Stimulated activated CD4-positive, alpha-beta T cell treated with anti-CD3 and anti-CD28 coated beads, Interleukin-15, amount 100 ng/mL, for 24 hours (primary cell): ENCODE data around the gene IGFN1.
"Not testable (repeated sequence)": the region's sequence is repeated elsewhere in the genome, so short reads cannot be mapped to it uniquely, and the experiment has no call there.

Experiments used
- DNase-seq: peaks from one replicate; pipeline ENCODE4 v3.0.0-alpha.2; 2020

IGFN1 gene

GRCh38 chr1:201219481-201220387 is 29.1 kb downstream of the IGFN1 start:
- DNase-seq = no peak

GRCh38 chr1:201220388-201220715 is 29.7 kb downstream of the IGFN1 start:
- no peak for DNase-seq

- no peak for DNase-seq
Measured at GRCh38 chr1:201221201-201221846, 30.7 kb downstream of the IGFN1 start.

GRCh38 chr1:201222125-201222524 is 31.5 kb downstream of the IGFN1 start:
- DNase-seq = no peak

GRCh38 chr1:201223852-201224665 is 33.4 kb downstream of the IGFN1 start:
- DNase-seq = no peak

- DNase-seq = no peak
Measured at GRCh38 chr1:201224666-201225370, 34.2 kb downstream of the IGFN1 start.

GRCh38 chr1:201226178-201226514 is 35.5 kb downstream of the IGFN1 start:
- no peak for DNase-seq

- no peak for DNase-seq
Measured at GRCh38 chr1:201226859-201227488, 36.4 kb downstream of the IGFN1 start.

GRCh38 chr1:201228011-201228983 is 37.7 kb downstream of the IGFN1 start:
- no peak for DNase-seq

- DNase-seq = no peak
Measured at GRCh38 chr1:201229095-201229494, 38.5 kb downstream of the IGFN1 start.

- DNase-seq = no peak
Measured at GRCh38 chr1:201229771-201230635, 39.4 kb downstream of the IGFN1 start.

- no peak for DNase-seq
Measured at GRCh38 chr1:201230676-201231075, 40.1 kb downstream of the IGFN1 start.

GRCh38 chr1:201239646-201240045 is 49.0 kb downstream of the IGFN1 start:
- not testable (repeated sequence) for DNase-seq

GRCh38 chr1:201240171-201240570 is 49.5 kb downstream of the IGFN1 start:
- DNase-seq = no peak

GRCh38 chr1:201241736-201242135 is 51.1 kb downstream of the IGFN1 start:
- no peak for DNase-seq

- no peak for DNase-seq
Measured at GRCh38 chr1:201245082-201245481, 54.5 kb downstream of the IGFN1 start.

GRCh38 chr1:201248721-201249559 is 58.3 kb downstream of the IGFN1 start:
- DNase-seq = no peak

GRCh38 chr1:201250326-201251011 is 59.8 kb downstream of the IGFN1 start:
- DNase-seq = no peak

GRCh38 chr1:201251411-201251810 is 60.8 kb downstream of the IGFN1 start:
- no peak for DNase-seq
